ENCODE data around the gene OVCH2.
"Not testable (repeated sequence)": the region's sequence is repeated elsewhere in the genome, so short reads cannot be mapped to it uniquely, and the experiment has no call there.

OVCH2 gene, protein sequence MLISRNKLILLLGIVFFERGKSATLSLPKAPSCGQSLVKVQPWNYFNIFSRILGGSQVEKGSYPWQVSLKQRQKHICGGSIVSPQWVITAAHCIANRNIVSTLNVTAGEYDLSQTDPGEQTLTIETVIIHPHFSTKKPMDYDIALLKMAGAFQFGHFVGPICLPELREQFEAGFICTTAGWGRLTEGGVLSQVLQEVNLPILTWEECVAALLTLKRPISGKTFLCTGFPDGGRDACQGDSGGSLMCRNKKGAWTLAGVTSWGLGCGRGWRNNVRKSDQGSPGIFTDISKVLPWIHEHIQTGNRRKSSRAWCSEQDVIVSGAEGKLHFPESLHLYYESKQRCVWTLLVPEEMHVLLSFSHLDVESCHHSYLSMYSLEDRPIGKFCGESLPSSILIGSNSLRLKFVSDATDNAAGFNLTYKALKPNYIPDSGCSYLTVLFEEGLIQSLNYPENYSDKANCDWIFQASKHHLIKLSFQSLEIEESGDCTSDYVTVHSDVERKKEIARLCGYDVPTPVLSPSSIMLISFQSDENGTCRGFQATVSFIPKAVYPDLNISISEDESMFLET

DNA sequence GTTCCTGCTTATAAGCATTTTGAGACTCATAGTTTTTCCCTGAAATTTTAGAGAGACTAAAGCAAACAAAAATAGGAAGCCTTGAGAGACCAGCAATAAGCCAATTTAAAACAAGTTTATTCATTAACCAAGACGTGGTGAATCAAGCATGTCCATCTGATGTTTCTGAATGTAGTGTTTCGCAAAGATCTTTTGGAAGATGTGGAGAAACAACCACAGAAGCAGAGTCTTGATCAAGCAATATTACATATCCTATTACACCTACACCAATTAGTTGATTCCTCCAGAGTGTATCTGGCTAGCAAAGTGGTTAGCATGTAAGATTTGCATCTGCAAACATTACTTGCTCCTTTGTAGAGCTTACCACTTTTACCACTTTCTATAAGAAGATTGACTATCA lies at the start of gene OVCH2:
OVCH2 (minus strand) TSS at position 101 of the 400 bp plus-strand sequence; CDS start at position 18, 83 bp downstream.
- no peak for DNase-seq (ENCODE audit: low read depth)
- TF ChIP-seq, protein P1, sequence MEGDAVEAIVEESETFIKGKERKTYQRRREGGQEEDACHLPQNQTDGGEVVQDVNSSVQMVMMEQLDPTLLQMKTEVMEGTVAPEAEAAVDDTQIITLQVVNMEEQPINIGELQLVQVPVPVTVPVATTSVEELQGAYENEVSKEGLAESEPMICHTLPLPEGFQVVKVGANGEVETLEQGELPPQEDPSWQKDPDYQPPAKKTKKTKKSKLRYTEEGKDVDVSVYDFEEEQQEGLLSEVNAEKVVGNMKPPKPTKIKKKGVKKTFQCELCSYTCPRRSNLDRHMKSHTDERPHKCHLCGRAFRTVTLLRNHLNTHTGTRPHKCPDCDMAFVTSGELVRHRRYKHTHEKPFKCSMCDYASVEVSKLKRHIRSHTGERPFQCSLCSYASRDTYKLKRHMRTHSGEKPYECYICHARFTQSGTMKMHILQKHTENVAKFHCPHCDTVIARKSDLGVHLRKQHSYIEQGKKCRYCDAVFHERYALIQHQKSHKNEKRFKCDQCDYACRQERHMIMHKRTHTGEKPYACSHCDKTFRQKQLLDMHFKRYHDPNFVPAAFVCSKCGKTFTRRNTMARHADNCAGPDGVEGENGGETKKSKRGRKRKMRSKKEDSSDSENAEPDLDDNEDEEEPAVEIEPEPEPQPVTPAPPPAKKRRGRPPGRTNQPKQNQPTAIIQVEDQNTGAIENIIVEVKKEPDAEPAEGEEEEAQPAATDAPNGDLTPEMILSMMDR (IDR thresholded peaks at IDR 0.05; ENCODE audit: low read depth, low read length, missing control alignments): no peak
- no peak within 1 kb of the TSS for H3K4me3 ChIP-seq (ENCODE audit: low read depth, low read length)

DNA sequence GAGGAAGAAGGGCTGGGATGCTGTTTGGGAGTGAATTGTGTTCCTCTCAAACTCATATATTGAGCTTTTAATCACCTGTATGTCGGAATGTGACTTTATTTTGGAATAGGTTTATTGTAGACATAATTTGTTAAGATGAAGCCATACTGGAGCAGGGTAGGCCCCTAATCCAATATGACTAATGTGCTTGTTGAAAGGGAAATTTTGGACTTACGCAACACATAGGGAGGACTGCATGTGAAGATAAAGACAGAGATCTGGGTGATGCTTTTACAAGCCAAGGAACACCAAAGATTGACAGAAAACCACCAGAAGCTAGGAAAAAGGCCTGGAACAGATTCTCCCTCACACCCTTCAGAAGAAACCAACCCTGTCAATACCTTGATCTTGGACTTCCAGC lies 43.2 kb upstream of the OVCH2 start:
- TF ChIP-seq, protein P1 (IDR thresholded peaks at IDR 0.05; ENCODE audit: low read depth, low read length, missing control alignments): no peak
- no peak overlapping the region for H3K4me3 ChIP-seq (ENCODE audit: low read depth, low read length)
- no peak for DNase-seq (ENCODE audit: low read depth)

DNA sequence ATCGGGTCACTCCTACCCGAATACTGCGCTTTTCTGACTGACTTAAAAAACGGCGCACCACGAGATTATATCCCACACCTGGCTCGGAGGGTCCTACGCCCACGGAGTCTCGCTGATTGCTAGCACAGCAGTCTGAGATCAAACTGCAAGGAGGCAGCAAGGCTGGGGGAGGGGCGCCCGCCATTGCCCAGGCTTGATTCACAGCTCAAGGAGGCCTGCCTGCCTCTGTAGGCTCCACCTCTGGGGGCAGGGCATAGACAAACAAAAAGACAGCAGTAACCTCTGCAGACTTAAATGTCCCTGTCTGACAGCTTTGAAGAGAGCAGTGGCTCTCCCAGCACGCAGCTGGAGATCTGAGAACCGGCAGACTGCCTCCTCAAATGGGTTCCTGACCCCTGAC lies 28.5 kb upstream of the OVCH2 start:
- H3K4me3 ChIP-seq (ENCODE audit: low read depth, low read length); DNase-seq (ENCODE audit: low read depth): not testable (repeated sequence)

DNA sequence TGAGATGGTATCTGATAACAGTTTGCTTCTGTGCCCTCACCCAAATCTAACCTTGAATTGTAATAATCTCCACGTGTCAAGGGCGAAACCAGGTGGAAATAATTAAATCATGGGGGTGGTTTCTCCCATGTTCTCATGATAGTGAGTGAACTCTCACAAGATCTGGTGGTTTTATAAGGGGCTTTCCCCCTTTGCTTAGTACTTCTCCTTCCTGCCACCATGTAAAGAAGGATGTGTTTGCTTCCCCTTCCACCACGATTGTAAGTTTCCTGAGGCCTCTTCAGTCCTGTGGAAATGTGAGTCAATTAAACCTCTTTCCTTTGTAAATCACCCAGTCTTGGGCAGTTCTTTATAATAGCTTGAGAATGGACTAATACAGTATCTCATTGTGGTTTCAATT lies 8.5 kb upstream of the OVCH2 start:
- H3K4me3 ChIP-seq (ENCODE audit: low read depth, low read length): no peak overlapping the region
- TF ChIP-seq, protein P1 (IDR thresholded peaks at IDR 0.05; ENCODE audit: low read depth, low read length, missing control alignments): no peak
- no peak for DNase-seq (ENCODE audit: low read depth)

DNA sequence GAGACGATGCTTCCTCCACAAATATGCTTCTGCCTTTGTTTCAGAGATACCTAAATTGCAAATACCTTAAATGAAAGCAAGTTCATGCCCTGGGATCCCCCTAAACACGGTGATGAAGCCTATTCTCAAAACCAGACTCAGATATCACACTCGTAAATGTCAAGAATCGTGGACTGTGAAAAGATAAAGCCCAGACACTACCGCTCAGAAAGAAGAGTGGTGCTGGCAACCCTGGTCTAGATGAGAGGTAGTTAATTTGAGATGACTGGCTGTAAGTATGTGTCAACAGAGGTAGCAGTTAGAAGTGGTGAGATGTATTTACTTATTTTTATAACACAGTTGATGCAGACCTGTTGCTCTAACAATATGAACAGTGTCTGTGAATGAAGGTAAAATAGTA lies 2.5 kb downstream of the OVCH2 start:
- no peak for DNase-seq (ENCODE audit: low read depth)
- TF ChIP-seq, protein P1 (IDR thresholded peaks at IDR 0.05; ENCODE audit: low read depth, low read length, missing control alignments): no peak
- H3K4me3 ChIP-seq (ENCODE audit: low read depth, low read length): no peak overlapping the region

DNA sequence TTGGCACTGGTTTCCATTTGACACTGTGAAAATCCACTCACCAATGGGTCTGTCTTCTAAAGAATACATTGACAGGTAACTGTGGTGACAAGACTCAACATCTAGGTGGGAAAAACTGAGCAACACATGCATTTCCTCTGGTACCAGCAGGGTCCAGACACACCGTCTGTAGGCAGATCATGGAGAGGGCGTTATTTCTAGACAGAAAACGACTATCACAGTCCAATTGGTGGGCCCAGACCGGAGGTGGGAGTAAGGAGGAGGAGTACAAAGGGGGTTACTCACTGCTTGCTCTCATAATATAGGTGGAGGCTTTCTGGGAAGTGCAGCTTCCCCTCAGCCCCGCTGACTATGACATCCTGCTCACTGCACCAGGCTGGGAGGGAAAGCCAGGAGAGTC lies 9.9 kb downstream of the OVCH2 start:
- TF ChIP-seq, protein P1 (IDR thresholded peaks at IDR 0.05; ENCODE audit: low read depth, low read length, missing control alignments): no peak
- DNase-seq (ENCODE audit: low read depth): no peak

DNA sequence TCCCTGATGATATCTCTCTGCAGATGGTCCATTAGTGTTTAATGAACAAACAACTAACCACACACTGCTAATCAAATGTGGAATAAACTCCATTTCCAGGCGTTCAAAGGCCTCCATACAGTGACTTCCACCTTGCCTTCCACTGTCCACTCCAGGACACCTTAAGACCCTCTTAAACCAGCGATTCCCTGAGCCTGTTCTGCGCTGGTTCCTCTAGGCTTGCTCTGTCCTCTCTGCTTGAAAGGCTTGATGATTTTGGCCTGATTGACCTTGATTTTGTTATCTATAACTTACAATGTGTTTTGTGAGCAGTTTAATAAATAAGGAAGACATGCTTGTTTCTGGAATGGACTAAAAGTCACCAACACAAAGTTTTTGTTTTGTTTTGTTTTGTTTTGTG lies 12.0 kb downstream of the OVCH2 start:
- no peak for DNase-seq (ENCODE audit: low read depth)
- TF ChIP-seq, protein P1 (IDR thresholded peaks at IDR 0.05; ENCODE audit: low read depth, low read length, missing control alignments): no peak
- peak overlapping the region; percentile 9; the same call in 1 of the 2 replicates for H3K4me3 ChIP-seq (ENCODE audit: low read depth, low read length)

More for the DNA sequence above, 9.9 kb downstream of the OVCH2 start:
- H3K4me3 ChIP-seq (ENCODE audit: low read depth, low read length): no peak overlapping the region
